AG09309 (cell line): ENCODE measurements around the gene PTPRN2.

Experiments
- DNase-seq: peaks from one replicate; pipeline ENCODE4 v3.0.0-alpha.2; 2010; ENCODE audit warnings: low read depth
- H3K4me3 ChIP-seq: 2 replicates; pipeline ENCODE4 v1.5.1; 2011; ENCODE audit warnings: mild to moderate bottlenecking, low read depth, low read length, moderate library complexity; ENCODE audit not compliant: control insufficient read depth
- TF ChIP-seq, protein P1 (sequence below): IDR thresholded peaks from 2 replicates; pipeline ENCODE4 v1.5.1; 2011; ENCODE audit warnings: mild to moderate bottlenecking, low read depth, low read length, inconsistent platforms; ENCODE audit not compliant: insufficient read depth, control insufficient read depth; ENCODE audit errors: missing control alignments

Gene PTPRN2

DNA sequence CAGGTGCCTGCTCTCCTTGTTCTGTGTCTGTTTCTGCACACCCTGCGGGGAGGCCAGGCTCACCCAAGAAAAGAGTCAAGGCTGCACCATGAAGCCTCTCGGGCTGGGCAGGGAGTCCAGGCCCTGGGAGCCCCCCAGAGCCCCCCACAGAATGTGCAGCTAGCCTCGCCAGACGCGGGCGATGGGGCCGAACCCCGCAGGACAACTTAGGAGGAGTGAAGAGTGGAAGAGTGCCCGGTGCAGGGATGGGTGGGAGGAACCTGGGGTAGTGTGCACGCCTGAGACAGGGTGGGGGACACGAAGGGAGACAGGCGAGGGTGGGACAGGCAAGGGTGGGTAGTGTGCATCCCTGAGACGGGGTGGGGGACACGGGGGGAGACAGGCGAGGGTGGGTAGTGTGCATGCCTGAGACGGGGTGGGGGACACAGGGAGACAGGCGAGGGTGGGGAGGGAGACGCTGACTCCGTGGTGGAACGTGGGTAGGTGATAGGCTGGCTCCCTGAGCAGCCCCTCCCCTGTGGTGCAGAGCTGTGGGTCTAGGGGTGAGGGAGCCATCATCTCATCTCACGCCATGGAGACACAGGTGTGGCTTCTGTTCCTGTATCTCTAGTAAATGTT lies 635.5 kb downstream of the PTPRN2 start:
- no peak for DNase-seq
- TF ChIP-seq, protein P1, sequence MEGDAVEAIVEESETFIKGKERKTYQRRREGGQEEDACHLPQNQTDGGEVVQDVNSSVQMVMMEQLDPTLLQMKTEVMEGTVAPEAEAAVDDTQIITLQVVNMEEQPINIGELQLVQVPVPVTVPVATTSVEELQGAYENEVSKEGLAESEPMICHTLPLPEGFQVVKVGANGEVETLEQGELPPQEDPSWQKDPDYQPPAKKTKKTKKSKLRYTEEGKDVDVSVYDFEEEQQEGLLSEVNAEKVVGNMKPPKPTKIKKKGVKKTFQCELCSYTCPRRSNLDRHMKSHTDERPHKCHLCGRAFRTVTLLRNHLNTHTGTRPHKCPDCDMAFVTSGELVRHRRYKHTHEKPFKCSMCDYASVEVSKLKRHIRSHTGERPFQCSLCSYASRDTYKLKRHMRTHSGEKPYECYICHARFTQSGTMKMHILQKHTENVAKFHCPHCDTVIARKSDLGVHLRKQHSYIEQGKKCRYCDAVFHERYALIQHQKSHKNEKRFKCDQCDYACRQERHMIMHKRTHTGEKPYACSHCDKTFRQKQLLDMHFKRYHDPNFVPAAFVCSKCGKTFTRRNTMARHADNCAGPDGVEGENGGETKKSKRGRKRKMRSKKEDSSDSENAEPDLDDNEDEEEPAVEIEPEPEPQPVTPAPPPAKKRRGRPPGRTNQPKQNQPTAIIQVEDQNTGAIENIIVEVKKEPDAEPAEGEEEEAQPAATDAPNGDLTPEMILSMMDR: no peak
- H3K4me3 ChIP-seq: no peak overlapping the region

DNA sequence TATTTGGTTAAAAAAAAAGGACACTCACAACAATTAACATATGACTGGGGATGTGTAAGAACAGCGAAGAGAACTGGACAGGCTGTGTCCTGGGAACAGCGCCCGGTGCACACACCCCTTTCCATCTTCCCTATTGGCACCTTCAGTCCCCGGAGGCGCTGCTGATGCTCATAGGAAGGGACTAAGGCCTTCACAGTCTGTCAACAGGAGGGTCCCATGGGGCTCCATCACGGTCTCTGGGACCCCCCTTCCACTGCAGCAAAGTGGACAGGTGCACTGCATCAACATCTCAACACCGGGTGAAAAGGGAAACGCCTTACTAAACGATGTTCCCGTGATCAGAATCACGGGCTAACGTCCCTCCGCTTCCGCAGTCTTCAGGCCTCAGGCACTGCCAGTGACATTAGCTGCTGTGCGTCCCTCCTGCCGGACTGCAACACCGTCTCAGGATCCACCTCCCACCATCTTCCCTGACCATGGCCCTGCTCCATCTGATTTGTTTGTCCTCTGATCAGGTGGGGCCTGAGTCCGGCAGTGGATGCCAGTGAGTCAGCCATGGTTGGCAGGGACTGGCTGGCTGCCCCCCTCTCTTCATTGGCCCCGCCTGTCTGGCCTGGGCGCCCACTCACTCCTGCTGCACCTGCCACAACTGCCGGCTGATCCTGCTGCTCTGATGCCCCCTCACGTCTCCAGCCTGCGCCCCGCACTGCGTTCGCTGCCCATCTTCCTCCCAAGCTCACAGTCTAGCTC lies 636.1 kb downstream of the PTPRN2 start:
- H3K4me3 ChIP-seq: no peak overlapping the region
- no peak for DNase-seq
- TF ChIP-seq, protein P1: no peak

DNA sequence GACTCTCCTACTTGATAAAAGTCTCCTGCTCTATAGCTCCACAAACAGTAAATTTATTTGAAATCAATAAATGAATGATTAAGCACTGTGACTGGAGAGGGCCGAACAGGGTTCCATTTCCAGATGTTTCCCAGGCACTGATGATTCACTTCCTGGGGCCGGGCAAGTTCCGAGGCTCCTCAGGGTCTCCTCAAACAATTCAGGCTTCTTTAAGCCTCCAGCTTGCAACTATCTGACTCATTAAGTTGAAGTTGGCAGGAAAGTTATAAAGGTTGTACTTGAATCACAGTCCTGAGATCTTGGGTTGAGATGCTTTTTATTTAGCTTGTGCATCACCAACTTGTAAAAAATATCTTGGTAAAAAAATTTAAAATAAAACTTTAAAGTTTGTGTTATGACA lies 637.9 kb downstream of the PTPRN2 start:
- H3K4me3 ChIP-seq: no peak overlapping the region
- no peak for DNase-seq
- TF ChIP-seq, protein P1: no peak

DNA sequence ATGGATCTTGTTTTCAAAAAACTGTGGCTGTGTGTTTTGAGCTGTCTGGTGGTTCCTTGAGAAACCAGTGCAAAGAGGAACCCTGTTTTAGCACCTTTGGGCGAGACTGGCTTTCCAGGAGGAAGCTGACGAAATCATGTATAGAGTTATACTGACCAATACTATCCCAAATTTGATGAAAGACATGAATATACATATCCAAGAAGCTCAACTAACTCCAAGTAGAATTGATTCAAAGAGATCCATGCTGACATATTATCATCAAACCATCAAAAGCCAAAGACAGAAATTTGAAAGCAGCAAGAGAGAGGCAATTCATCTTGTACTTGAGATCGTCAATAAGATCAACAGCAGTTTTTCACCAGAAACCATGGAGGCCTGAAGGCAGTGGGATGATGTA lies 640.1 kb downstream of the PTPRN2 start:
- no peak for DNase-seq
- TF ChIP-seq, protein P1: no peak
- no peak overlapping the region for H3K4me3 ChIP-seq

DNA sequence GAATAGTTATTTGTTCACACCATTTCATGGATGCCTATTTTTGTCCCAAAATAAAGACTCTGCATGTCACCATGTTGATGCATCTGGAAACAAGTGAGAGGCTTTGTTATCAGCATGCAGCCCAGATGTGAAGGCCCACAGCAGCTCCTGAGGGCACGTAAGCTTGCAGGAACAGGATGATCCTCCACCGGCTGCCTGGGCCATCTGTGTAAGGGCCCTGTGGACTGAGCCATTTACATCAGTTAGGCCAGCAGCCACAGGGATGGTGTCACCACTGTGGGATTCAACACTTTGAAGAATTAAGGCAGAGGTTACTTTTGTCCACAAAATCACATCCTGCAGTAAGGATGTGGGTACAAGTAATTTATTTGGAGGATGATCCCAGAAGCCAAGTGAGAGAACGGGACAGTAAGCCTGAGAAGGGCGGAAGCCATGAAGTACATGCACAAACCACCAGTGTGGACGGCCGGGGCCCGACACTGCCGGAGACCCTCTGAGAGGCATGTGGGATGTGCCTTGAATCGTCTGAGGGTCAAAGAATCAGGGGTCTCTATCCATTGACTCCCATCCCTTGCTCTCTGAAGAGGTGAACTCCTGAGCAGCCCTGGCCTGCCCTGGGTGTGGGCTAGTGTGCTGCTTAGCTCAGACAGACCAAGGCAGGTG lies 641.1 kb downstream of the PTPRN2 start:
- H3K4me3 ChIP-seq: no peak overlapping the region
- DNase-seq: no peak
- TF ChIP-seq, protein P1: no peak

DNA sequence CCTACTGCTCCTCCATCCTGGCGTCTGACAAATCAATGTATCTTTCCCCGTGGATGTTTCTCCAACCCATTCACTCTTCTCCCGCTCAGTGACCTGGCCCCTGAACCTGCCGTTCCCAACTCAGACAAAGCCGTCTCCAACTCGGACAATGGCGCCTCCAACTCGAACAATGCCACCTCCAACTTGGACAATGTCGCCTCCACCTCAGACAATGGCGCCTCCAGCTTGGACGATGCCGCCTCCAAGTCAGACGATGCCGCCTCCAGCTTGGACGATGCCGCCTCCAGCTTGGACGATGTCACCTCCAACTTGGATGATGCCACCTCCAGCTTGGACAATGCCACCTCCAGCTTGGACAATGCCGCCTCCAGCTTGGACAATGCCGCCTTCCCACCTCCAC lies 642.2 kb downstream of the PTPRN2 start:
- TF ChIP-seq, protein P1: no peak
- no peak for DNase-seq
- H3K4me3 ChIP-seq: no peak overlapping the region
